Natural killer cell (primary cell): ENCODE measurements around the gene C11orf21. TPM values are rescaled to one million over a fixed set of nuclear protein-coding genes. Genes with fewer than 3 reads are reported as not detected.

Experiments used
- ATAC-seq, 3 donors: fragments of 150-1000 bp in 2 of 3; fragments of 200-7000 bp in 1 of 3; cut with Tn5 transposase; 1 replicate in 1 of 3; 2 replicates in 2 of 3; pipeline ENCODE4 v1.10.0; 2021; ENCODE audit warnings: mild to moderate bottlenecking in 2 of 3, moderate library complexity in 2 of 3
- DNase-seq, 2 donors: peaks; one replicate each; pipeline versions ENCODE4 v3.0.0 to v3.0.0-alpha.2; 2013 to 2021; ENCODE audit warnings: mixed read lengths in 1 of 2
- H3K27ac ChIP-seq: one replicate; pipeline ENCODE4 v1.5.1; 2013; ENCODE audit warnings: mild to moderate bottlenecking, low read length
- H3K27me3 ChIP-seq: one replicate; pipeline ENCODE4 v1.6.1; 2013; ENCODE audit warnings: low read length; ENCODE audit not compliant: control insufficient read depth, insufficient read depth
- H3K36me3 ChIP-seq: one replicate; pipeline ENCODE4 v1.6.1; 2013; ENCODE audit warnings: low read length; ENCODE audit not compliant: control insufficient read depth, insufficient read depth
- H3K4me1 ChIP-seq: one replicate; pipeline ENCODE4 v1.6.1; 2013; ENCODE audit warnings: low read length; ENCODE audit not compliant: control insufficient read depth, insufficient read depth
- H3K4me3 ChIP-seq: one replicate; pipeline ENCODE4 v1.5.1; 2013; ENCODE audit warnings: low read length
- H3K9me3 ChIP-seq: one replicate; pipeline ENCODE4 v1.6.1; 2013; ENCODE audit warnings: low read length; ENCODE audit not compliant: control insufficient read depth, insufficient read depth
- H3K27ac Mint-ChIP-seq, 2 donors: one replicate each; pipeline ENCODE4 v1.8.0; 2022; ENCODE audit warnings: mild to moderate bottlenecking in 2 of 2, mixed read lengths in 2 of 2, moderate library complexity in 1 of 2
- H3K27me3 Mint-ChIP-seq, 2 donors: one replicate each; pipeline ENCODE4 v1.8.0; 2022; ENCODE audit warnings: low read depth in 2 of 2, mixed read lengths in 2 of 2
- H3K36me3 Mint-ChIP-seq: one replicate; pipeline ENCODE4 v1.8.0; 2022; ENCODE audit warnings: mixed read lengths
- H3K4me1 Mint-ChIP-seq, 2 donors: one replicate each; pipeline ENCODE4 v1.8.0; 2022; ENCODE audit warnings: mixed read lengths in 2 of 2
- H3K4me3 Mint-ChIP-seq: one replicate; pipeline ENCODE4 v1.8.0; 2022; ENCODE audit warnings: mild to moderate bottlenecking, moderate library complexity, mixed read lengths
- H3K9me3 Mint-ChIP-seq, 2 donors: one replicate each; pipeline ENCODE4 v1.8.0; 2022; ENCODE audit warnings: mixed read lengths in 2 of 2
- WGBS: methylation state at CpG from one replicate; pipeline ENCODE4 v1.1.7; 2013; ENCODE audit warnings: missing lambda C conversion rate; ENCODE audit not compliant: insufficient coverage; 5-methylcytosine and 5-hydroxymethylcytosine counted together
- intact Hi-C: fragments of 100-400 bp; cut with micrococcal nuclease; formaldehyde crosslinking; loops from one replicate; pipeline ENCODE4 v1.14.2; 2022
- total RNA-seq, 4 donors: library from RNA; stranded (reverse); fragments of 120-200 nt in 1 of 4; gene quantifications; one replicate each; pipeline versions ENCODE4 v1.2.3 to v1.2.4, GENCODE V29; 2013 to 2022
- TF ChIP-seq, protein P1 (sequence below): fragments of 200-600 bp; IDR thresholded peaks from one replicate; pipeline ENCODE4 v1.8.0; 2022; ENCODE audit warnings: antibody characterized with exemption

C11orf21 gene
- total RNA-seq, 3 donors from 2014 or later (not counting 1 experiment from before 2014, with no cell fraction given): 227 to 325 (median 237) TPM

DNA sequence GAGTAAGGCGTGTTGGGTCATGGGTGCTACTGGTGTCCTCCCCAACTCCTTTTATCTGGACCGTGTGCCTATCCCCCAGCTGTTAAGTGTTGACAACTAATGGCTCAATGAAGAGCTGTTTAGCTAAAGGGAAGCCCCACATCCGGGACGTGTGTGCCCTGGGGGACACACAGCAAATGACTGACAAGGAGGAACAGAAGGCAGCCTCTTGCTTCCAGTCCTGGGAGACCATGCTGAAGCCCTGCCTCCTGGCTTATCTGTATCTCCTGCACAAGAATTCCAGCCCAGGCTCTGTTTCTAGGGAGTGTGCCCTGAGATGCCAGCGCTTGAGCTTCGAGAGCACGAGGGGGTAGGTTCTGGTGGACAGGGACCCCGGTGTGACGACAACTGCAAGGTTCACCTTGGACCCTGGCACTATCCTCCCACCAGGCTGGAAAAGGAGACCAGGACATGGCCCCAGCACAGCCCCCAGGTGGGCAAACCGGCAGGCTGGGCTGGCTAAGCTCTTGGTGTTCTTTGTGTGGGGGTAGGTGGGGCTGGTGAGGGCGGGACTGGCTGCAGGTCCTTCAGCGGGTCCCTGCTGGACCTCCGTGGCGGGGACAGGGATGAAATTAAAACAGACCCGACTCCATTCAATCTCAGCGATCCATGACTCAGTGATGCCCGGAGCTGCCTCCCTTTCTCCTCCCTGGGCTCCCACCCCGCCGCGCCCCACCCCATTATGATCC, 52.4 kb downstream of the C11orf21 start:
- Histone ChIP-seq H3K4me1 (no peaks in the 10 kb centered on the region), H3K36me3 (no peaks in the 10 kb centered on the region), H3K4me3 (no peak overlapping the region), H3K27ac (no peak overlapping the region), H3K9me3 (no peaks in the 10 kb centered on the region), H3K27me3 (peaks cover 4% of the 10 kb centered on the region)
- Mint-ChIP-seq H3K9me3 (no peaks in the 10 kb centered on the region), H3K27ac (no peak overlapping the region), H3K36me3 (no peaks in the 10 kb centered on the region), H3K4me3 (no peak overlapping the region), H3K27me3 (peaks cover 2 to 16% of the 10 kb centered on the region in 2 donors), H3K4me1 (no peaks in the 10 kb centered on the region)
- TF ChIP-seq, protein P1, sequence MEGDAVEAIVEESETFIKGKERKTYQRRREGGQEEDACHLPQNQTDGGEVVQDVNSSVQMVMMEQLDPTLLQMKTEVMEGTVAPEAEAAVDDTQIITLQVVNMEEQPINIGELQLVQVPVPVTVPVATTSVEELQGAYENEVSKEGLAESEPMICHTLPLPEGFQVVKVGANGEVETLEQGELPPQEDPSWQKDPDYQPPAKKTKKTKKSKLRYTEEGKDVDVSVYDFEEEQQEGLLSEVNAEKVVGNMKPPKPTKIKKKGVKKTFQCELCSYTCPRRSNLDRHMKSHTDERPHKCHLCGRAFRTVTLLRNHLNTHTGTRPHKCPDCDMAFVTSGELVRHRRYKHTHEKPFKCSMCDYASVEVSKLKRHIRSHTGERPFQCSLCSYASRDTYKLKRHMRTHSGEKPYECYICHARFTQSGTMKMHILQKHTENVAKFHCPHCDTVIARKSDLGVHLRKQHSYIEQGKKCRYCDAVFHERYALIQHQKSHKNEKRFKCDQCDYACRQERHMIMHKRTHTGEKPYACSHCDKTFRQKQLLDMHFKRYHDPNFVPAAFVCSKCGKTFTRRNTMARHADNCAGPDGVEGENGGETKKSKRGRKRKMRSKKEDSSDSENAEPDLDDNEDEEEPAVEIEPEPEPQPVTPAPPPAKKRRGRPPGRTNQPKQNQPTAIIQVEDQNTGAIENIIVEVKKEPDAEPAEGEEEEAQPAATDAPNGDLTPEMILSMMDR: no peak
- ATAC-seq: no peak
- DNase-seq: no peak
- WGBS: 94% methylated on average over 20 of the region's 20 CpGs
- intact Hi-C loops: no loop called here

DNA sequence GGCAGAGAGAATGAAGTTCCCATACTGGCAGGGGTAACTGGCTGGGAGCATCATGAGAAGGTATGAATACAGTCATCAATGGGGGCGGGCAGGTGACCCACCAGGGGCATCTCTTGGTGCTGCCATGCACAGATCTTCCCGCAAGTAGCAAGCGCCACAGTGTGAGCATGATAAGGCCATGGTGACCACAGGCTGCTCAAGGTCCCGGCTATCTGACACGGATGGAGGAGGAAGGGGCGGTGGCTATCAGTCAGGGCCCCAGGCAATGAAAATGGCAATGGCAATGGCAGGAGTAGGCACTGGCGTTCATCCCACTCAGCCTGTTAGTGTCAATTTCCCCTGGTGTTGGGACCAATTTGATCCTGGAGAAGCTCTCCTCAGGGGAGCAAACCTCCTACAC, 53.0 kb downstream of the C11orf21 start:
- H3K36me3 ChIP-seq: no peaks in the 10 kb centered on the region
- H3K4me1 Mint-ChIP-seq: no peaks in the 10 kb centered on the region
- no peaks in the 10 kb centered on the region for H3K4me1 ChIP-seq
- H3K4me3 ChIP-seq: no peak overlapping the region
- ATAC-seq: no peak
- intact Hi-C loops: no loop called here
- peaks cover 4 to 19% of the 10 kb centered on the region in 2 donors for H3K27me3 Mint-ChIP-seq
- no peak overlapping the region for H3K27ac Mint-ChIP-seq
- H3K9me3 Mint-ChIP-seq: no peaks in the 10 kb centered on the region
- H3K27ac ChIP-seq: no peak overlapping the region
- peaks cover 4% of the 10 kb centered on the region for H3K27me3 ChIP-seq
- WGBS: 94% methylated on average over 7 of the region's 7 CpGs
- no peaks in the 10 kb centered on the region for H3K36me3 Mint-ChIP-seq
- no peaks in the 10 kb centered on the region for H3K9me3 ChIP-seq
- TF ChIP-seq, protein P1: no peak
- DNase-seq: no peak
- no peak overlapping the region for H3K4me3 Mint-ChIP-seq

DNA sequence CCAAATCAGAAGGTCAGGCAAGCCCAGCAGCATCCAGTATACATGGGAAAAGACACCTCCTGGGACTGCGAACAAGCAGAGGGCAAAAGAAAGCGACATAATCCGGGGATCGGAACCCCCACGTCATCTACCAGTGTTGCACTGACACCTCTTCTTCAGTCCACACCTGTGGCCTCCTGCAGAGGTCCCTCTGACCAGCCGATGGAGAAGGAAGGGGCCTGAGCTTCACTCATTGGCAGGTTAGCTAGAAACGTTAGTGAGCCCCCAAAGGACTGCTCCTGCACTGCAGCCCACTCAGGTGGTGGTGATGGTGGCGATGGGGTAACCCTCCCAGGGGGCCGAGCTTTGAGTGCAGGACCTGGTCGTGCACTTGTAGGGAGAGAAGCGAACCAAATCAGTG, 53.5 kb downstream of the C11orf21 start:
- Histone ChIP-seq H3K27me3 (peaks cover 4% of the 10 kb centered on the region), H3K27ac (no peak overlapping the region), H3K4me3 (no peak overlapping the region), H3K4me1 (no peaks in the 10 kb centered on the region), H3K9me3 (no peaks in the 10 kb centered on the region), H3K36me3 (no peaks in the 10 kb centered on the region)
- no peak for DNase-seq
- no peak for ATAC-seq
- WGBS: 88% methylated on average over 11 of the region's 11 CpGs
- Mint-ChIP-seq H3K36me3 (no peaks in the 10 kb centered on the region), H3K9me3 (no peaks in the 10 kb centered on the region), H3K27ac (no peak overlapping the region), H3K4me3 (no peak overlapping the region), H3K27me3 (peaks cover 4 to 23% of the 10 kb centered on the region in 2 donors), H3K4me1 (no peaks in the 10 kb centered on the region)
- intact Hi-C loops: no loop called here
- TF ChIP-seq, protein P1: no peak

GRCh38 chr11:2247496-2247895, 54.2 kb downstream of the C11orf21 start:
- Histone ChIP-seq H3K27me3 (peaks cover 4% of the 10 kb centered on the region), H3K36me3 (no peaks in the 10 kb centered on the region), H3K9me3 (no peaks in the 10 kb centered on the region), H3K4me1 (no peaks in the 10 kb centered on the region), H3K27ac (no peak overlapping the region), H3K4me3 (no peak overlapping the region)
- no peak overlapping the region for H3K4me3 Mint-ChIP-seq
- H3K9me3 Mint-ChIP-seq: peaks cover 0 to 2% of the 10 kb centered on the region in 2 donors
- peaks cover 7 to 30% of the 10 kb centered on the region in 2 donors for H3K27me3 Mint-ChIP-seq
- H3K4me1 Mint-ChIP-seq: no peaks in the 10 kb centered on the region
- H3K27ac Mint-ChIP-seq: no peak overlapping the region
- intact Hi-C loops: no loop called here
- peaks cover 7% of the 10 kb centered on the region for H3K36me3 Mint-ChIP-seq
- WGBS: 88% methylated on average over 6 of the region's 7 CpGs
- no peak for ATAC-seq
- TF ChIP-seq, protein P1: no peak
- DNase-seq: no peak
